ENCODE data around the gene RYR2. TPM values are rescaled to one million over a fixed set of nuclear protein-coding genes. Genes with fewer than 3 reads are reported as not detected.

RYR2 gene
- polyA plus RNA-seq, 2 of the 4 experiments (the other 2 are of a cell fraction) = 0.06 TPM; not detected in 1

- no peak overlapping the region for H3K4me2 ChIP-seq
- no peak for DNase-seq (ENCODE audit: low read depth in 1 of 2, low spot score in 1 of 2)
- H3K4me1 ChIP-seq = no peaks in the 10 kb centered on the region
- 44% methylated on average over 11 of the region's 11 CpGs for WGBS (ENCODE audit: missing lambda C conversion rate)
- TF ChIP-seq FOXS1 (CRISPR knock-in tag; IDR thresholded peaks at IDR 0.05) = no peak
- no peak for TF ChIP-seq POLR2A (IDR thresholded peaks at IDR 0.05; ENCODE audit: low read length)
- TF ChIP-seq MAFK (IDR thresholded peaks at IDR 0.05; ENCODE audit: partially characterized antibody) = no peak
- TF ChIP-seq JUNB (IDR thresholded peaks at IDR 0.05) = no peak
- TF ChIP-seq FOSL2 (IDR thresholded peaks at IDR 0.05) = no peak
- no peak for TF ChIP-seq FOSL2 (CRISPR knock-in tag; IDR thresholded peaks at IDR 0.05)
- no peak for TF ChIP-seq TP53 (CRISPR knock-in tag; IDR thresholded peaks at IDR 0.05)
- ChIA-PET CTCF (no interaction called here), POLR2A (no interaction called here)
- H3K27ac ChIP-seq = no peak overlapping the region
- no peaks in the 10 kb centered on the region for H3K9me3 ChIP-seq
- FAIRE-seq = no peak
- H3K4me3 ChIP-seq = no peak overlapping the region
- no peak for ATAC-seq
These were observed 744.2 kb downstream of the RYR2 start for GRCh38 chr1:237786066-237786719.

- WGBS (ENCODE audit: missing lambda C conversion rate) = 64% methylated on average over 3 of the region's 3 CpGs
- POLR2A ChIA-PET = no interaction called here
These were observed 746.1 kb downstream of the RYR2 start for GRCh38 chr1:237788069-237788468.

GRCh38 chr1:237789619-237790018 lies 747.6 kb downstream of the RYR2 start:
- CTCF ChIA-PET = no interaction called here
- H3K27ac ChIP-seq = no peak overlapping the region
- FAIRE-seq = no peak
- no peak for TF ChIP-seq TFCP2L1 (CRISPR knock-in tag; IDR thresholded peaks at IDR 0.05)
- no peak for TF ChIP-seq FOSL2 (IDR thresholded peaks at IDR 0.05)
- no peak for TF ChIP-seq FOSL2 (CRISPR knock-in tag; IDR thresholded peaks at IDR 0.05)
- TF ChIP-seq RNF2 (IDR thresholded peaks at IDR 0.05; ENCODE audit: borderline replicate concordance, low read depth) = no peak
- H3K4me3 ChIP-seq = no peak overlapping the region
- ATAC-seq = no peak
- POLR2A ChIA-PET = no interaction called here
- 52% methylated on average over 5 of the region's 5 CpGs for WGBS (ENCODE audit: missing lambda C conversion rate)
- DNase-seq (ENCODE audit: low read depth in 1 of 2, low spot score in 1 of 2) = no peak
- no peak overlapping the region for H3K4me2 ChIP-seq
- no peaks in the 10 kb centered on the region for H3K9me3 ChIP-seq
- H3K4me1 ChIP-seq = peaks cover 10% of the 10 kb centered on the region; the same call in 2 of the 3 replicates

More at GRCh38 chr1:237788069-237788468, 746.1 kb downstream of the RYR2 start:
- no peak for DNase-seq (ENCODE audit: low read depth in 1 of 2, low spot score in 1 of 2)
- Histone ChIP-seq H3K4me3 (no peak overlapping the region), H3K4me1 (no peaks in the 10 kb centered on the region), H3K4me2 (no peak overlapping the region), H3K27ac (no peak overlapping the region), H3K9me3 (no peaks in the 10 kb centered on the region)
- no peak for FAIRE-seq
- TF ChIP-seq ZNF302 (CRISPR knock-in tag; IDR thresholded peaks at IDR 0.05) (no peak), CEBPB (IDR thresholded peaks at IDR 0.05) (no peak), ZC3H11A (IDR thresholded peaks at IDR 0.05) (no peak), EP300 (IDR thresholded peaks at IDR 0.05) (no peak), ATOH8 (CRISPR knock-in tag; IDR thresholded peaks at IDR 0.05; ENCODE audit: low read depth) (no peak), CHD2 (IDR thresholded peaks at IDR 0.05; ENCODE audit: low read length, partially characterized antibody) (no peak), FOSL2 (IDR thresholded peaks at IDR 0.05) (no peak), FOSL2 (CRISPR knock-in tag; IDR thresholded peaks at IDR 0.05) (no peak)
- ATAC-seq = no peak
- CTCF ChIA-PET = no interaction called here

GRCh38 chr1:237791592-237791991 lies 749.6 kb downstream of the RYR2 start:
- no peak for DNase-seq (ENCODE audit: low read depth in 1 of 2, low spot score in 1 of 2)

GRCh38 chr1:237792149-237792548 lies 750.2 kb downstream of the RYR2 start:
- ChIA-PET CTCF (interaction anchor here (0.6 to 1.6 kb wide), 4 partner anchors 15 to 1321 kb away, joined by 3 to 5 read pairs (median 3); no protein-coding TSS in a partner anchor), POLR2A (no interaction called here)
- no peak for FAIRE-seq
- Histone ChIP-seq H3K9me3 (no peaks in the 10 kb centered on the region), H3K4me1 (peaks cover 10% of the 10 kb centered on the region; the same call in 2 of the 3 replicates), H3K4me3 (no peak overlapping the region), H3K27ac (no peak overlapping the region), H3K4me2 (no peak overlapping the region)
- TF ChIP-seq POLR2AphosphoS2 (conservative IDR thresholded peaks at IDR 0.05; ENCODE audit: low read length) = no peak
- no peak for TF ChIP-seq CHD2 (IDR thresholded peaks at IDR 0.05; ENCODE audit: low read length, partially characterized antibody)
- 61% methylated on average over 7 of the region's 7 CpGs for WGBS (ENCODE audit: missing lambda C conversion rate)
- no peak for ATAC-seq
- no peak for DNase-seq (ENCODE audit: low read depth in 1 of 2, low spot score in 1 of 2)

More at GRCh38 chr1:237791592-237791991, 749.6 kb downstream of the RYR2 start:
- H3K4me2 ChIP-seq = no peak overlapping the region
- ATAC-seq = no peak
- CTCF ChIA-PET = interaction anchor here (1.2 to 1.6 kb wide), 3 partner anchors 15 to 85 kb away, joined by 3 to 5 read pairs (median 3); no protein-coding TSS in a partner anchor
- no peak for FAIRE-seq
- H3K4me1 ChIP-seq = peaks cover 10% of the 10 kb centered on the region; the same call in 2 of the 3 replicates
- no peak for TF ChIP-seq ESRRA (IDR thresholded peaks at IDR 0.05; ENCODE audit: borderline replicate concordance, low read length)
- POLR2A ChIA-PET = no interaction called here
- no peaks in the 10 kb centered on the region for H3K9me3 ChIP-seq
- no peak overlapping the region for H3K27ac ChIP-seq
- H3K4me3 ChIP-seq = no peak overlapping the region
- 28% methylated on average over 2 of the region's 2 CpGs for WGBS (ENCODE audit: missing lambda C conversion rate)

Measured in A549 (cell line).